Mucosa of rectum (tissue), 2 donors: ENCODE data around the gene LAIR2.
"Not testable (repeated sequence)": the region's sequence is repeated elsewhere in the genome, so short reads cannot be mapped to it uniquely, and the experiment has no call there.

ENCODE experiments used
- H3K27ac ChIP-seq, 2 donors: one replicate each; pipeline ENCODE4 v1.7.0; 2013; ENCODE audit warnings: inconsistent platforms in 2 of 2, low read depth in 2 of 2, low read length in 2 of 2
- H3K27me3 ChIP-seq, 2 donors: one replicate each; pipeline ENCODE4 v1.7.0; 2013; ENCODE audit warnings: low read length in 2 of 2; ENCODE audit not compliant: control insufficient read depth in 2 of 2, insufficient read depth in 2 of 2
- H3K36me3 ChIP-seq, 2 donors: one replicate each; pipeline ENCODE4 v1.7.0; 2013; ENCODE audit warnings: low read length in 2 of 2; ENCODE audit not compliant: control insufficient read depth in 2 of 2, insufficient read depth in 2 of 2
- H3K4me1 ChIP-seq, 2 donors: one replicate each; pipeline ENCODE4 v1.7.0; 2013; ENCODE audit warnings: low read length in 2 of 2, mild to moderate bottlenecking in 1 of 2; ENCODE audit not compliant: control insufficient read depth in 2 of 2, insufficient read depth in 2 of 2
- H3K4me3 ChIP-seq, 2 donors: one replicate each; pipeline ENCODE4 v1.7.0; 2013; ENCODE audit warnings: low read length in 2 of 2
- H3K9ac ChIP-seq, 2 donors: one replicate each; pipeline ENCODE4 v1.7.0; 2013; ENCODE audit warnings: low read length in 2 of 2, low read depth in 1 of 2, mild to moderate bottlenecking in 1 of 2
- H3K9me3 ChIP-seq, 2 donors: one replicate each; pipeline ENCODE4 v1.7.0; 2013; ENCODE audit warnings: low read length in 2 of 2; ENCODE audit not compliant: control insufficient read depth in 2 of 2
- donor health status: healthy.
- donor health status: Normal muscosa, but diverticular disease.

The LAIR2 gene

GRCh38 chr19:54508487-54508886, 5.9 kb downstream of the LAIR2 start:
- not testable (repeated sequence) for H3K9ac ChIP-seq, H3K27ac ChIP-seq, H3K36me3 ChIP-seq, H3K4me1 ChIP-seq, H3K9me3 ChIP-seq, H3K4me3 ChIP-seq, H3K27me3 ChIP-seq

DNA sequence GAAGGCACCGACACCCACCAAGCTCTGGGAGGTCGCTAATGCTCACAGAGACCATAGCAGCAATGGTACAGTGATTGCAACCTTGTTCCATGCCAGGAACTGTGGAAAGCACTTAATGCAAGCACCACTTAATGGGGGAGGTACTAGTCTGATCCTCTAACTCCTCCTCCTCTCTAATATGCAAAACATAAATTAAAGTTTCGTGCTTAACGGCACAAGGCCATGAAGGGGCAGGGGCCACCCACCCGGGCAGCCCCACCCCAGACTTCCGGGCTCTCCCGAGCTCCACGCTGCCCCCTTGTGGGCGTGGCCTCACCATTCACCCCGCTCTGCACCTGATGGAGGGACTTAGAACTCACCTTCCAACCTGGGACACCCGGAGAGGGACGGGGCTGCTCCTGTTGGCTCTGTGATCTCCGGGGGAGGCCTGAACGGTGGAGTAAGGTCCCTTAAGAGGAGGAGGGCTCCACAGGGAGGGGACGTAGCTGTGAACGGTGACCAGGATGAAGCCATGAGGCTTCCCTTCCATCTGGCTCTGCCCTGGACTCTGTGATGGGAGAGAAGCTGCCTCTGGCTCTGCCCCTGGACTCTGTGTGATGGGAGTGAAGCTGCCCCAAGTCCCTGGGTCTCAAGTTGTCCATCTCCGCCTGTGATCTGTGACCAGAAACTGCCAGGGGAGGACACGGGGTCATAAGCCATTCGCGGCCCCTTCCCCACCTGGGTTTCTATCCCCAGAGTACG, 6.7 kb downstream of the LAIR2 start:
- not testable (repeated sequence) for H3K36me3 ChIP-seq, H3K9ac ChIP-seq, H3K4me1 ChIP-seq, H3K9me3 ChIP-seq, H3K27ac ChIP-seq, H3K4me3 ChIP-seq, H3K27me3 ChIP-seq

- H3K4me1 ChIP-seq, result no peaks in the 10 kb centered on the region
Measured at GRCh38 chr19:54515156-54515555, 12.5 kb downstream of the LAIR2 start.

DNA sequence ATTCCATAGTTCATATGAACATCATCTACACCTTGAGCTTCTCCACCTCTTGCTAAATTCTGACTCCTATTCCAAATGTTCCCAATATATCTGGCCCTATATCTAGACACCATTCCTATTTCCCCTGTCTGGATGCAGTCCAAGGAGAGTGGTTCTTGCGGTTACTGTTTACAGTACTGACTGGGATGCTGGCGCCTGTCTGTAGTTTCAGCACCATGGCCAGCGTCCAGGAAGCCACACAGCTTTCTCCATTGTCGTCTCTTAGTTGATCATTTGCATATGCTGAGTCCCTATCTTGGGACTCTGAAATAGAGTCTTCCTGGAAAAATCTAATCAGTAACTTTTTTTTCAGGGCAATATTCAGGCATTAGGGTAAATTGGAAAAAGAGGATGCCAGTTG, 14.9 kb downstream of the LAIR2 start:
- Histone ChIP-seq H3K27me3 (peaks cover 0 to 2% of the 10 kb centered on the region in 2 donors), H3K27ac (no peak overlapping the region), H3K36me3 (no peaks in the 10 kb centered on the region), H3K9me3 (no peaks in the 10 kb centered on the region), H3K4me1 (peaks cover 0 to 3% of the 10 kb centered on the region in 2 donors), H3K4me3 (no peak overlapping the region), H3K9ac (no peak overlapping the region)

More at GRCh38 chr19:54515156-54515555, 12.5 kb downstream of the LAIR2 start:
- H3K9ac ChIP-seq, result no peak overlapping the region
- no peak overlapping the region for H3K27ac ChIP-seq
- H3K27me3 ChIP-seq, result peaks cover 0 to 2% of the 10 kb centered on the region in 2 donors
- H3K36me3 ChIP-seq, result no peaks in the 10 kb centered on the region
- H3K4me3 ChIP-seq, result no peak overlapping the region
- no peaks in the 10 kb centered on the region for H3K9me3 ChIP-seq

GRCh38 chr19:54518844-54519243, 16.2 kb downstream of the LAIR2 start:
- Histone ChIP-seq H3K9me3 (no peaks in the 10 kb centered on the region), H3K4me3 (no peak overlapping the region), H3K27ac (no peak overlapping the region), H3K9ac (no peak overlapping the region), H3K27me3 (peaks cover 0 to 2% of the 10 kb centered on the region in 2 donors), H3K4me1 (peaks cover 0 to 3% of the 10 kb centered on the region in 2 donors), H3K36me3 (no peaks in the 10 kb centered on the region)

GRCh38 chr19:54521022-54521859, 18.6 kb downstream of the LAIR2 start:
- no peak overlapping the region for H3K27ac ChIP-seq
- no peak overlapping the region for H3K9ac ChIP-seq
- H3K9me3 ChIP-seq, result no peaks in the 10 kb centered on the region
- H3K4me1 ChIP-seq, result peaks cover 0 to 3% of the 10 kb centered on the region in 2 donors
- H3K27me3 ChIP-seq, result no peaks in the 10 kb centered on the region
- no peaks in the 10 kb centered on the region for H3K36me3 ChIP-seq
- no peak overlapping the region for H3K4me3 ChIP-seq

DNA sequence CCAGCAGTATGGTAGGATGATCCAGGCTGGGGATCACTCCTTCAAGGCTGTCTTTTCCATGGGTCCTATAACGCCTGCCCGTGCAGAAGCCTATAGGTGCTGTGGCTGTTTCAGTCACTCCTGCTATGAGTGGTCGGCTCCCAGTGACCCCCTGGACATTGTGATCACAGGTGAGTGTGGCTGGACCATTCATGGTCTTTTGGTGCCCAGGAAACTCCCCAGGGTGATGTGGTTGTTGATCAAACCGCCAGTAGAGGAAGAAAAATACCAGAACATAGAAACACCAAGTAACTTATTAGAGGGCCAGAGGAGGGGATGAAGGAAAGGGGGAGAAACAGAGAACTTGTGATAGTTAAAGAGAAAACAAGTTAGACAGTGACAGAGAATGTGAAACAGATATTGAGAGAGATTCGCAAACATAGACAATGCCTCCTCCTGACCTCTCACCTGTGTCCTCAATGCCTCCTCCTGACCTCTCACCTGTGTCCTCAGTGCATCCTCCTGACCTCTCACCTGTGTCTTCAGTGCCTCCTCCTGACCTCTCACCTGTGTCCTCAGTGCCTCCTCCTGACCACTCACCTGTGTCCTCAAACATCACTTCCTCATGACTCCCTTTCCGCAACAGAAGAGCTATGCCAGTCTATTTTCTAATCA, 19.4 kb downstream of the LAIR2 start:
- Histone ChIP-seq H3K27ac (no peak overlapping the region), H3K4me3 (no peak overlapping the region), H3K9me3 (no peaks in the 10 kb centered on the region), H3K4me1 (peaks cover 0 to 3% of the 10 kb centered on the region in 2 donors), H3K36me3 (no peaks in the 10 kb centered on the region), H3K27me3 (no peaks in the 10 kb centered on the region), H3K9ac (no peak overlapping the region)

DNA sequence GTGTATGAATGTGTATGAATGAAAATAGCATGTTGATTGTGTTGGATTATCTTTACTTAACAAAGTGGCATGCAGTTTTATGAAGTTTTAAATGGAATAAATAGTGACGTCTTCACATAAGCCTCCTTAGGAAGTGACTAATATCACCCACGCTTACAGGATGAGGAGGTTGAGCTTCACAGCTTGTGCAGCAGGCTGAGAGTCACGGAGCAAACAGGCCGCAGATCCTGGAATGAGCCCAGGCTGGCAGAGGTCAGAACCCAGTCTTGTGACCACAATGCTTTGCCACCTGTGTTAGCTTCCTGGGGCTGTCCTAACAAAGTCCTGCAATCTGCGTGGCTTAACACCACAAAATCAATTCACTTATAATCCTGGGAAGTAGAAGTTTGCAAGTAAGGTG, 20.8 kb downstream of the LAIR2 start:
- Histone ChIP-seq H3K4me3 (no peak overlapping the region), H3K27ac (no peak overlapping the region), H3K27me3 (no peaks in the 10 kb centered on the region), H3K9me3 (no peaks in the 10 kb centered on the region), H3K36me3 (no peaks in the 10 kb centered on the region), H3K9ac (no peak overlapping the region), H3K4me1 (peaks cover 0 to 3% of the 10 kb centered on the region in 2 donors)

GRCh38 chr19:54525636-54526035, 23.0 kb downstream of the LAIR2 start:
- H3K9me3 ChIP-seq, result no peaks in the 10 kb centered on the region
- no peak overlapping the region for H3K9ac ChIP-seq
- no peak overlapping the region for H3K4me3 ChIP-seq
- peaks cover 0 to under 1% of the 10 kb centered on the region in 2 donors for H3K27me3 ChIP-seq
- H3K4me1 ChIP-seq, result peaks cover 0 to 3% of the 10 kb centered on the region in 2 donors
- no peak overlapping the region for H3K27ac ChIP-seq
- no peaks in the 10 kb centered on the region for H3K36me3 ChIP-seq

DNA sequence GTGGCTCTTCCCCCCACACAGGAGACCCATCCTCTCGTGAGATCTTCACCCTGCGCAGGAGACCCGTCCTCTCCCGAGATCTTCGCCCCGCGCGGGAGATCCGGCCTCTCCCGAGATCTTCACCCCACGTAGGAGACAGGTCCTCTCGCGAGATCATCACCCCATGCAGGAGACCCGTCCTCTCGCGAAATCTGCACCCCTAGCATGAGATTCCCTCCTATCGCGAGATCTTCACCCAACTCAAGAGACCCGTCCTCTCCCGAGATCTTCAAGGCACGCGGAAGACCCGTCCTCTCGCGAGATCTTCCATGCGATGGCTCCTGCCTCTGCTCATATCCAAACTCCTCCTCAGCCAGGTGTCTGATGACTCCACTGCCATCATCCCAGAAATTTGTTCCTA, 24.3 kb downstream of the LAIR2 start:
- H3K27ac ChIP-seq, result no peak overlapping the region
- no peaks in the 10 kb centered on the region for H3K4me1 ChIP-seq
- H3K36me3 ChIP-seq, result no peaks in the 10 kb centered on the region
- no peak overlapping the region for H3K9ac ChIP-seq
- no peak overlapping the region for H3K4me3 ChIP-seq
- H3K9me3 ChIP-seq, result no peaks in the 10 kb centered on the region
- H3K27me3 ChIP-seq, result peaks cover 0 to 3% of the 10 kb centered on the region in 2 donors
